Activated CD4-positive, alpha-beta T cell treated with anti-CD3 and anti-CD28 coated beads for 4 hours (primary cell): Measurements from ENCODE around the gene COX8C.

Experiments
- DNase-seq, 2 donors: peaks; one replicate each; pipeline ENCODE4 v3.0.0-alpha.2; 2020

COX8C gene, protein sequence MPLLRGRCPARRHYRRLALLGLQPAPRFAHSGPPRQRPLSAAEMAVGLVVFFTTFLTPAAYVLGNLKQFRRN

DNA sequence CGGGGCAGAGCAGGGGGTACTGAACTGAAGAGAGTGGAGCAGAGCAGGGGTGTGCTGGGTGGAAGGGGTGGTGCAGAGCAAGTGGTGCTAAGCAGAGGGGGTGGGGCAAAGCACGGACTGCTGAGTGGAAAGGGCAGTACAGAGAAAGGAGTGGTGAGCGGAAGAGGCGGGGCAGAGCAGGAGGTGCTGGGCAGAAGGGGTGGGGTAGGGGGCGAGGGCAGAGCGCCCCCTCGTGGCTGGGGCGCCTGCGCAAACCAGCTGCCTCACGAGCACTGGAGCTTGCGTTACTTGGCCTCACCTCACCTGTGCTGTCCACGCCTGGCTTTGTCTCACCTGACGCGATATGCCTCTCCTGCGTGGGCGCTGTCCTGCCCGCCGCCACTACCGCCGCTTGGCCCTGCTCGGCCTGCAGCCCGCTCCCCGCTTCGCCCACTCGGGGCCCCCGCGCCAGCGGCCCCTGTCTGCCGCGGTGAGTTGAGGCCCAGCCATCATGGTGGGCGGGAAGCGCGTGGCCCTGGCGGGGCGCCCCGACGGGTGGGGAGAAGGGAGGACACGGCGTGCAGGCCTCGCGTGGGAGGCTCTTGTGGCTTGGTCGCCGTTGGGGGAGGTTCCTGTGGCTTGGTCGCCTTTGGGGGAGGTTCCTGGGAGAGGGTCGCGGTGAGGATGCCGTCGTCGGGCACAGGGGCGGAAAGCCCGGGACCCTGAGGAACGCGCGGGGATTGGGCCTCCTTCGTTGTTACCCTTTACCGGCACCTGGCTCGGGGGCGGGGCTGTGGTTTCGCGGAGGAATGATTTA is at the start of gene COX8C:
TSS of gene COX8C (plus strand) at position 257 of the 796 bp plus-strand sequence. CDS start at position 344, 87 bp downstream.
- no peak for DNase-seq

DNA sequence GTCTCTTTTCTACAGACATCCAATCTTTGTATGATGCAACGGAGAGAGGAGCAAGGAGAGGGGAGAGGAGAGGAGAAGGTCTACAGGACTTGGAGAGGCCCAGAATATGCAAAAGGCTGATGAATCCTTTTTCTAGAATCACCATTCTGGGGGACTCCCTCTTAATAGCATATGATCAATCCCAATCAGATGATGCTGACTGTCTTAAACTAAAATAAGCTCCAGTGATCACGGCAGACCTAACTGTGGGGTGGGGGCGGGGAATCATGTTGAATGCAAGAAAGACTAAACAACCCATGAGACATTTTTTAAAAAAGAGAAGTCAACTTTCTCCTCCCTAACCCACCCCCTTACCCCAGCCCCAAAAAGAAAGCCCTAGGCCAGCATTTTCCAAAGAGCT is 47.6 kb upstream of the COX8C start:
- DNase-seq = no peak

DNA sequence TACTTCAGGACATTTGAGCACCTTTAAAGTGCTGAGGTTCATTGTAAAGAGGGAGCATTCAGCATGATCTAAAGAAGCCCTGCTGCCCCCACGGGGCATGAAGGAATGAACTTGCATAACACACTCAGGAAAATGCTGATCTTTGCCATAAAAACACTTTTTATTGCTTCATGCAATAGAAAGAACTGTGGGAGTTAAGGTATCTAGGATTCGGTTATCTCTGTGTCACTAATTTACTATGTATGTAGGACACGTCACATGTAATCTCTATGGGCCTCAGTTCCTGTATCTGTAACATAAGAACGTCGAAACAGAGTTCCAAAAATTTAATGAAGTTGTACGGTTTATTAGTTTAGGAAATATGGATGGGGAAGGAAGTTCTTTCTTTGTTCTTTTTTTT is 47.1 kb upstream of the COX8C start:
- no peak for DNase-seq

DNA sequence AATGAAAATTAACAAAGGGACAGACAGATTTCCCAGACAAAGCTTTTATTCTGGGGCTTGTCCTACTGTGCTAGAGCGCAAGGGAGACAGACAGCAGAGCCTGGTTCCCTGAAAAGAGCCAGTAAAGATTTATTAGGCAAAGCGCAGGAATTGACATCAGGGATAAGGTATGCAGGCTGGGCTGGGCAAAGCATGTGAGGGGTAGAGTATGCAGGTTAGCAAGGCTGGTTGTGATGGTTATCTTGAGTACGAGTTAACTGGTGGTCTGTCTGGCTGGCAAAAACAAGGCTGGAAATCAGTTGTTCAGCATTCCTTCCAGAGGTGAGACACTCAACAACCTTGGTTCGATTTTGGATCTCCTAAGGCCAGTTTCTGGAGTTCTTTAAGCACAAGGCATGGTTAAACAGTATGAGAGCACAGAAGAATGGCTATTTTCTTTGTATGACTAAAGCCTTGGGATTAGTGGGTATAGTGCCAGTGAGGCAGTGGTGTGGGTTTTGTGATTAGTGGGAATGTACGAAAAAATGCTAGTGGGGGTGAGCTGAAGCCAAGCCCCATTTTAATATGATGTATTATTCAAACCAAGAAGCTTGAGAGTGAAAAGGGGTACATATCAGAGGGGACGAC is 45.0 kb upstream of the COX8C start:
- DNase-seq = no peak

DNA sequence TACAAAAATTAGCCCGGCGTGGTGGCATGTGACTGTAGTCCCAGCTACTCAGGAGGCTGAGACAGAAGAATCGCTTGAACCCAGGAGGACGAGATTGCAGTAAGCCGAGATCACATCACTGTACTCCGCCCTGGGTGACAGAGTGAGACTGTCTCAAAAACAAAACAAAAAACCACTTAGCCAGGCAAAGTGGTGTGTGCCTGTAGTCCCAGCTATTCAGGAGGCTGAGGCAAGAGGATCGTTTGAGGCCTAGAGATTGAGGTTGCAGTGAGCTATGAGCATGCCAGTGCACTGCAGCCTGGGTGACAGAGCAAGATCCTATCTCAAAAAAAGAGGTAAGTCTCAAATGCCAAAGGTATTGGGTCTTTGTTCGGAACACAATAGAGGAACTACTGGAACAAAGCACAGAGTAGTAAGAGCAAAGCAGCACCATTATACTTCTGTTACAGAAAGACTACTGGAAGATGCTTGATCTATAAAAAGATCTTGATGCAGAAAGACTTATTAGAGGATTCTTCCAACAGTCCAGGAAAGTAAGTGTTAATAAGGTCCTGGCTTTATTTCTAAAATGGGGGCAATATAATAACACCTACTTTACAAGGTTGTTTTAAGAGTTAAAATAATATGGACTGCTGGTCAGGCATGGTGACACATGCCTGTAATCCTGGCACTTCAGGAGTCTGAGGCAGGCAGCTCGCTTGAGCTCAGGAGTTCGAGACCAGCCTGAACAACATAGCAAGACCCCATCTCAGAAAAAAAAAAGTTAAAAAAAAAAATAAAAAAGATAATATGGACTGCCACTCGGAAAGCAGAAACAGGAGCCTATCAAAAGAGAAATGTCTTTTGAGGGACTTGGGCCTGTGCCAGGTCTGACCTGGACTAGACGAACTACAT is 44.0 kb upstream of the COX8C start:
- no peak for DNase-seq

DNA sequence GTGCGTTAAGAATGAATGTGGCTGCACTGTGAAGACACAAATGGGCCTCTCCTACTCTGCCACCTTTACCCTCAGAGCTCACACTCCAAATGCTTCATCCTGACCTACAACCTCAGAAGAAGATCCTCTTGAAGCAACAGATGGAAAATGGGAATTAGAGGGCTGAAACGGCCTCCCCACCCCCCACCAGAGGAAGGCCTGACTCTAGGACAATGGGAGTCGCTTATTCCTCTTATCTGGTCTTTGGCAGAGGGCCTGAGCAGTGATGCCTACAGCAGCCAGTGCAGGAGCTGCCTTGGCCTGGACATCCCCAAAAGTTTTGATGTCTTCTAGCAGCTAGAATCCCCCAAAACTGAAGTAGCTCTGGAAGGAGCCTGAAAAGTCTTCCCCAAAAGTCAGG is 43.3 kb upstream of the COX8C start:
- no peak for DNase-seq

DNA sequence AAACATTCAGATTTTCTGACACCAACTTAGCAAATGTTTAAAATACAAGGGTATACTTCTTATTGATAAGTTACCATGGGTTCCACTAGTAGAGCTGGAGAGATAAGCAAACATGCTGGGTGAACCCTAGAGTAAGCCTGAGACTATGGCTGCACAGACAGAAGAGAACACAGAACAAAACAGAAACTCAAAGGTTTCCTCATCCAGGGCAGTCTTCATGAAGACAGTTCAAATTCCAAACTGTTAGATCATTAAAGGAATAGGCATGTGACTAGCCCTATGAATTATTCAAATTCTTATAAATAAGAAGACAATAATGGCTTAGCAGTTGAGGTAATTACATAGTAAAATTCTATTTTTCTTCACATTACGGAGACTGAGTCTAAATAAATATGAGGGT is 42.2 kb upstream of the COX8C start:
- no peak for DNase-seq

DNA sequence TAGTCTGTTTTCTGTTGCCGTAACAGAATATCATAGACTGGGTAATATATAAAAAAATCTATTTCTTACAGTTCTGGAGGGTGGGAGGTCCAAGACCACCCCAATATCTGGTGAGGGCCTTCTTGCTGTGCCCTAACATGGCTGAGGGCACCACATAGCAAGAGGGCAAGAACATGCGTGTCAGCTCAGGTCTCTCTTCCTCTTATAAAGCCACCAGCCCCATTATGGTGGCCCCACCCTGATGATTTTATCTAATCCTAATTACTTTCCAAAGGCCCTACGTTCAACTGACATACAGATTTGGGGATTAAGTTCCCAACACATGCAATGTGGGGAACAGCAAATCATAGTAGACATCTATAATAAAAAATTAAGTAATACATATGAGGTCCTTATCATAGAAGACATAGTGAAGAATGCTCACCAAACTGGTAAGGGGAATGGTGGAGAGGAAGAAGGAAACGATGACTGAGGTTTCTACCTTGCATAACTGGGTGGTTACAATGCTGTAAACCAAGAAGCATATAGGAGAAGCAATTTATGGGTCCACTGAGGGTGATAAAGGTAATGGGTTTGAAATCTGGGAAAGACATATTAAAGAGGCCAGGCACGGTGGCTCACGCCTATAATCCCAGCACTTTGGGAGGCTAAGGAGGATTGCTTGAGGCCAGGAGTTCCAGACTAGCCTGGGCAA is 41.1 kb upstream of the COX8C start:
- no peak for DNase-seq

DNA sequence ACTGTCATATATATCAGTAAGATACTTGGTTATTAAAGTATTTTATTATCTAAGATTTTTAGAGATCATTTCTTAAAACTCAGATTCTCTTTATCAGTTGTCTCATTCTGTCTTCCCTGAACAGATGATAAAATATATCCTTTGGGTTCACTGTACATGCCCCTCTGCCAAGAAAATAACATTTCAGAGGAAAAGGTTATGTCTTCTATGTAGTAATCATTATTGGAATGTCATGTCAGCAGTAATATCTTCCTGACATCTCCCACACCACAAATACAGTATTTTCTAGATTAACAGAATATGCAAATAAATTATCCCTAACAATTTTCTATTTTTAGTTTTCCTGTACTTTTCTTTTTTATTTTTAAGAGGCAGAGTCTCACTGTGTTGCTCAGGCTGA is 40.2 kb upstream of the COX8C start:
- no peak for DNase-seq

DNA sequence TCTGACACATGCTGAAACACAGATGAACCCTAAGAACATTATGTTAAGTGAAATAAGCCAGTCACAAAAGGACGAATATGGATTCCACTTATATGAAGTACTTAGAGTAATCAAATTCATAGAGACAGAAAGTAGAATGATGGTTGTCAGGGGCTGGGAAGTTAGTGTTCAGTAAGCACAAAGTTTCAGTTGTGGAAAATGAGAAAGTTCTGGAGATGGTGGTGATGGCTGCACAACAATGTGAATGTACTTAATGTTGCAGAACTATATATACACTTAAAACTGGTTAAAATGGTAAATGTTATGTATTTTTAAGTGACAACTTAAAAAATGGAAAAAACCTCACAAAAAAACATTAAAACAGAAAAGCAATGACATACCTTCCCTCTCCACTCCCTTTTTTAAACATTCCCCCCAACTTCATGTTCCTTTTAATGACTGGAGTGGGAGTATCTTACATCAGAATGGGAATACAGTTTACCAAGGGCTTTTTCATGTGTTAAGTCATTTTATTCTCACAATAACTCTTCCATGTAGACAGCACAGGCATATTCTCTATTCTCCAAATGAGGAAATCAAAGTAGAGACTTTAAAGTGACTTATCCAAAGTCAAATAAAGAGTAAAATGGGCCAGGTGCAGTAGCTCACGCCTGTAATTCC is 38.2 kb upstream of the COX8C start:
- DNase-seq = no peak

DNA sequence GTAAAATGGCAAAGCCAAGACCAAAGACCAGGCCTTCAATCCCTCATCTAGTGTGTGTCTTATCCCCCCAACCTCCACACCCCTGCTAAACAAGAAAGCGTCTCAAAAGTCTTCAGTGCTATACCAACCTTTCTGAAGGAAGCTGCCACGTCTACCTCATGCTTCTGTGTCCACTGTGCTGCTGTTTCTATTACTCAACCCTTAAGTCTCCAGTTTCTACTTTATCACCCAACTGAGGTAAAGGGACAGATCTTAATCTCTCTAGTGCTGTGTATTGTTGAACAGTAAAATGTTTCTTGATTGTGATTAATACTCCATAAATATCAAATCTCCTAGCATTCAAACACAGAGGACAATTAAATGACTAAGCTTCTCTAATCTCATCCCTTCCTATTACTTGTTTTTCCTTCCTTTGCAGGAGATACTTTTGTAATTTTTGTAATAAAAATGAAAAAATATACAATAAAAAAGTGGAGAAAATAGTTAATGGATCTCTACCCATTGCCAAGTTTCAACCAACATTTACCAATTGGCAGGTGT is 37.5 kb upstream of the COX8C start:
- no peak for DNase-seq

DNA sequence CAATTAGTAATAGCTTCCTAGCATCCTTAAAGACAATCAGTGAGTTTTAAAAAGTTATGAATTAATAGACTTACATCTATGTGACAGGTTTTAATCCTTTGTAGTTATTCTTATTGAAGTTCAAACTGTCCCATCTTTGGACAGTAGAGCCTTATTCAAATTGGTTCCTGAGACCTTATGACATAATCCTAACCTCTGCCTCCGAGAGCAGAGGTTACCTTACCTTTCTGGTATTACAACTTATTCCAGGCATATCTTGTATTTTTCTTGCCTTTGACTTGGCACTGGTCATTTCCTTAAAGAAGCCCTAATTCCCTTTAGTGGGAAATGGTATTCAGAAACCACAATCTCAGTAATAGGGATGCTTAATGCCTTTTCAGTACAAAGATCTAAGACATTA is 35.9 kb upstream of the COX8C start:
- DNase-seq = no peak

DNA sequence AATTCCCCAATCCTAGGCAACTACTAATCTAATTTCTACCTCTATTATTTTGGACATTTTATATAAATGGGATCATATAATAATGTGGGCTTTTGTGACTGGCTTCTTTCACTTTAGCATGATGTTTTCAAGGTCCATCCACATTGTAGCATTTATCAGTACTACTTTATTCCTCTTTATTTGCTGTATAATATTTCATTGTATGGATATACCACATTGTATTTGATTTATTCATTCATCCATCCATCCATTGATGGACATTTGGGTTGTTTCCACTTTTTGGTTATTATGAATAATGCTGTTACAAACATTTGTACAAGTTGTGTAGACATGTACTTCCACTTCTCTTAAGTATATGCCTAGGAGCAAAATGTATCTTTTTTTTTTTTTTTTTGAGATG is 31.4 kb upstream of the COX8C start:
- no peak for DNase-seq

DNA sequence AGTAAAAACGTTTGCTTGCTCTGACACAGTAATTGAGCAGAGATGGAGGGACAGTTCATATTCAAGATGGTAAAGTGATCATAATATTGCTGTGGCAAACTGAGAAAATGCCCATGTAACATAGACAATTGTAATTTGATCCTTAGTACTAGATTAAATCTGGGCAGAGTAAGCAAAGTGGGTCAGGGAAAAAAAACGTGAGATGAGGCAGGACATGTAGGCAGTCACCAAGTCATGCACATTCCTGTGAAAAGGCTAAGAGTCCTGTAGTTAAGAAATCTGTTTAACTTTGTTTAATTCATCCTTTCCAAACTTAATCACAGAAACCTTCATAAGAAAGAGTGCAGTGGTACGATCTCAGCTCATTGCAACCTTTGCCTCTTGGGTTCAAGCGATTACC is 30.3 kb upstream of the COX8C start:
- DNase-seq = no peak

DNA sequence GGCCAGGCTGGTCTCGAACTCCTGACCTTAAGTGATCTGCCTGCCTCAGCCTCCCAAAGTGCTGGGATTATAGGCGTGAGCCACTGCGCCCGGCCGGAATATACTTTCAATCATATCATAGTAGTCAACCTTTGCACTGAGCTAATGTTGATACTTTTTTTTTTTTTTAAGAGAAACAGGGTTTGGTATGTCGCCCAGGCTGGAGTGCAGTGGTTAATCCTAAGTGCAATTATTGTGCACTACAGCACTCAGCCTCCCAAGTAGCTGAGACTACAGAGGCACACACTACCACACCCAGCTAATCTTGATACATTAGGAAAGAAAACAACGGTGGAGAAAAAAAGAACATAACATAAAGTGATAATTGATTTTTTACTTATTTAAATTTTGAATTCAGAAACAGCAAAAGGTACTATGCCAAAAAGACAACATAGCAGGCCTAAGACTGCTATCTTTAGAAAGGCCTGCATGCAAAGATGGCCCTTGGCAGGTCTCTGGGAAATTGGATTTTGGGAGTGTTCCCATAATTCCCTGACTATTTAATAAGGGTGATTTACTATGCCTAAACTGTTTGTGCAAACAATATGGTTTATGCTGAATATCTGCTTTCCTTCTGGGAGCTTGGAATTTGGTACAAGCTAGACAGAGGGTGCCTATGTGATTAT is 29.6 kb upstream of the COX8C start:
- no peak for DNase-seq

DNA sequence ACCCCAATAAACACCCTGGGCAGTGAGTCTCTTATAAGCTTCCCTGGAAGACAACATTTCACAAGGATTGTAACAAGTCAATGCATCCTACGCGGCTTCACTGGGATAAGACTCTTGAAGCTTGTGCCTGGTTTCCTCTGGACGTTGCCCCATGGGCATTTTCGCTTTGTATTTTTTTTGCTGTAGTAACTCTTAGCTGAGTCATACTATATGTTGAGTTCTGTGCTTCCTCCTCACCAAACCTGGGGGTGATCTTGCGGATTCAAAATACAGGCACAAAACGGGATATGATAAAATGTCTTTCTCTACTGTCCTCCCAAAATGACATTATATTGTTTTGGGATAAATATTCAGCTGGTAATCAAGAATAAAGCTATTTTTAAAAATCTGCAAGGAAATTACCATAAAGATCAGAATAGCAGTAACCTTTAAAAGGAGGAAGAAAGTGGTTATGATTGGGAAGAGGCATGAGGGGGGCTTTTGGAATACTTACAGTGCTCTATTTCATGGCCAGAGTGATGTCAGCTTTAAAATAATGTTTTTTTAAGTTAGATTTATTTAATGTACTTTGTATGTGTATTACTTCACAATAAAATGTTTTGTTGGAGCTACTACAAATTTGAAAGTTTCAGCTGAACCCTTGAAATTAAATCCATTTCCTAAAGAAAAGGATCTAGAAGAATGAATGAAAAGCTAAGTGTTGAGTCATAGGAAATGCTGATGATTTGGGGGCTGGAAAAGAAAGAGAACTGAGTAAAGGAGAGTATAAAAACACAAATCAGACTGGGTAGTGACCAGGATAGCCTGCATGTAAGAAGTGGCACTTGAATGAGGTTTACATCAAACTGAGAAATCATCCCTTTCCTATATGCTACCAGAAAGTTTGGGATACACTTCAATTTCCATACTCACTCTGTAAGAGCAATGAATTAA is 28.8 kb upstream of the COX8C start:
- DNase-seq = no peak

DNA sequence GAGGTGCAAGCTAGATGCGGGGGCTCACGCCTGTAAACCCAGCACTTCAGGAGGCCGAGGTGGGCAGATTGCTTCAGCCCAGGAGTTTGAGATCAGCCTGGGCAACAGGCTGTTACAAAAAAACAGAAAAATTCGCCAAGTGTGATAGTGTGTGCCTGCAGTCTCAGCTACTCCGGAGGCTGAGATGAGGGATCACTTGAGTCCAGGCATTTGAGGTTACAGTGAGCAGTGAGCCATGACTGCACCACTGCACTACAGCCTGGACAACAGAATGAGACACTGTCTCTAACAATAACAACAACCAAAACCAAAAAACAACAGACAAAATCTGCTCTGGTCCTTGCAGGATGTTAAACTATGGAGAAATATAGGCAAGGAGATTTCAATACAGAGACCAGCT is 28.1 kb upstream of the COX8C start:
- no peak for DNase-seq

DNA sequence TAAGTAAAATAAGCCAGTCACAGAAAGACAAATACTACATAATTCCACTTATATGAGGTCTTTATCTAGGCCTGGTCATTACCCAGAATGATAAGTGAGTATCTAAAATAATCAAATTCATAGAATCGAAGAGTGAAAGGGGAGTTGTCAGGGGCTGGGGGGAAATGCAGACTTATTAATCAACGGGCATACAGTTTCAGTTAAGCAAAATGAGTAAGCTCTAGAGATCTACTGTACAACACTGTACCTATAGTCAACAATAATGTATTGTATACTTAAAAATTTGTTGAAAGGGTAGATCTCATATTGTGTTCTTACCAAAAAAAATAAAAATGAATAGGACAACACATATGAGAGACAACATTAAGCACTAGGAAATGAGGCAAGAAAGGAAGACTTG is 27.5 kb upstream of the COX8C start:
- DNase-seq = no peak

DNA sequence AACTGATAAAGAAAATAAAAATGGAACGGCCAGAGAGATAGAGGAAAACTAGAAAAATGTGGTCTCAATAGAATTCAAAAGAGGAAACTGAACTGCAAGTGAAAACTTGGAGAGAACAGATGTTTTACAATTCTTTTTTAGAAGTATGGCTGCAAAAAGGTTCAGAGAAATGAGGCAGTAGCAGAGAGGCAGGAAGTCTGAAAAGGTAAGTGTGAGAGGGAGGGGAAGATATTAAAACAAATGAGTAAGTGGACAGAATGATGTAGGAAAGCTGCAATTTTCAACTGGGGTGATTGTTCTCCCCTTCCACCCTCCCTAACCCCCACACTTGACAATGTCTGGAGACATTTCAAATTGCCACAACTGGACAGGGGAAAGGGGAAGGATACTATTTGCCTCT is 27.0 kb upstream of the COX8C start:
- DNase-seq = no peak

DNA sequence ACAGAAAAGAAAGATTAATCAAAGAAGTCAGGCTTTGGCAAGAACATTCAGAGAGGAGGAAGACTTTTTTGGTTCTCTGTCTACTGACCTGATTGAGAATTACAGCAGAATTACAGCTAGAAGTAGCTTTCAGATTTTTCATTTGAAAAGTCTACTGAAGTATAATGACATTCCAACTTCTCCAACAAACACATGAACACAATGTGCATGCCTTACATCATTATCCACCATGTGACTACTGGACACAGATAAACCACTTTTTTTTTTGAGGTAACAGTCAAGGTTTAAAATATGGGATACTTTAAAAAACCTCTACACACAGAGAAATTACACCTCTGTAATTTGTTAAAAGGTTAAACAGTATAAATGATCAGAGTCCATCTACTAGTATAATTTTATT is 26.5 kb upstream of the COX8C start:
- no peak for DNase-seq
